Mammary epithelial cell (primary cell): ENCODE results near the gene NT5M.

Source experiments
- CTCF ChIP-seq, 2 donors: IDR thresholded peaks in 1 of 2; conservative IDR thresholded peaks in 1 of 2; 2 replicates each; pipeline ENCODE4 v1.5.1; 2011 to 2012; ENCODE audit warnings: inconsistent platforms in 2 of 2, low read length in 2 of 2, mild to moderate bottlenecking in 2 of 2, control low read depth in 1 of 2, low read depth in 1 of 2; ENCODE audit not compliant: insufficient read depth in 1 of 2; ENCODE audit errors: extremely low read depth in 1 of 2
- EZH2 ChIP-seq: IDR thresholded peaks from 2 replicates; pipeline ENCODE4 v1.6.1; 2012; ENCODE audit warnings: low read length, inconsistent platforms, borderline replicate concordance

GRCh38 chr17:17258011-17258410, 45.2 kb upstream of the NT5M start:
- TF ChIP-seq CTCF (conservative IDR thresholded peaks at IDR 0.05 in 1 of 2, IDR thresholded peaks at IDR 0.05 in 1 of 2; ENCODE audit: extremely low read depth in 1 of 2, insufficient read depth in 1 of 2, low read depth in 1 of 2, low read length in 2 of 2) (no peak), EZH2 (no peak)
